Gastroesophageal sphincter (tissue), 3 donors: Measurements from ENCODE around the gene MAP3K4.

ENCODE experiments used
- CTCF ChIP-seq, 4 experiments: fragments of 200-600 bp in 2 of 4; fragments of 450-650 bp in 2 of 4; sonication (generic) in 1 of 4; IDR thresholded peaks; one replicate each; pipeline ENCODE4 v1.5.1; 2017 to 2019; ENCODE audit warnings: antibody characterized with exemption in 4 of 4, mild to moderate bottlenecking in 2 of 4, moderate library complexity in 2 of 4
- POLR2A ChIP-seq, 2 donors: fragments of 450-650 bp; IDR thresholded peaks; one replicate each; pipeline ENCODE4 v1.6.1; 2017; ENCODE audit warnings: antibody characterized with exemption in 2 of 2, mild to moderate bottlenecking in 2 of 2, moderate library complexity in 1 of 2

GRCh38 chr6:161116554-161116953 lies 125.0 kb downstream of the MAP3K4 start:
- no peak for TF ChIP-seq CTCF (IDR thresholded peaks at IDR 0.05)
- TF ChIP-seq POLR2A (IDR thresholded peaks at IDR 0.05), result no peak
